Cortex of kidney (tissue), 1 donor: Measurements from ENCODE around the gene DDX50.

Source experiments
- DNase-seq: peaks from one replicate; lab custom pipeline; 2025; lab: John Stamatoyannopoulos, UW

The DDX50 gene

GRCh38 chr10:68981074-68981473 lies 80.0 kb downstream of the DDX50 start:
- DNase-seq = no peak

- DNase-seq = no peak
These were observed 81.3 kb downstream of the DDX50 start for GRCh38 chr10:68982389-68982788.

- no peak for DNase-seq
These were observed 86.5 kb downstream of the DDX50 start for GRCh38 chr10:68987611-68988010.

GRCh38 chr10:68988530-68989316 lies 87.6 kb downstream of the DDX50 start, which contains the start of gene KIFBP:
KIFBP (plus strand) TSS chr10:68988803; CDS start chr10:68988833, 30 bp downstream.
- no peak for DNase-seq

- no peak for DNase-seq
These were observed 88.3 kb downstream of the DDX50 start for GRCh38 chr10:68989317-68989990.

GRCh38 chr10:68992636-68993440 lies 91.7 kb downstream of the DDX50 start:
- DNase-seq = no peak
